ENCODE results near the gene SLC10A7. TPM values are rescaled to one million over a fixed set of nuclear protein-coding genes. Genes with fewer than 3 reads are reported as not detected.

SLC10A7 gene
- total and polyA plus RNA-seq, 10 of the 15 experiments (the other 5 are each of a cell fraction or from before 2014, with no cell fraction given) = 4.6 to 23.7 (median 15.6) TPM

DNA sequence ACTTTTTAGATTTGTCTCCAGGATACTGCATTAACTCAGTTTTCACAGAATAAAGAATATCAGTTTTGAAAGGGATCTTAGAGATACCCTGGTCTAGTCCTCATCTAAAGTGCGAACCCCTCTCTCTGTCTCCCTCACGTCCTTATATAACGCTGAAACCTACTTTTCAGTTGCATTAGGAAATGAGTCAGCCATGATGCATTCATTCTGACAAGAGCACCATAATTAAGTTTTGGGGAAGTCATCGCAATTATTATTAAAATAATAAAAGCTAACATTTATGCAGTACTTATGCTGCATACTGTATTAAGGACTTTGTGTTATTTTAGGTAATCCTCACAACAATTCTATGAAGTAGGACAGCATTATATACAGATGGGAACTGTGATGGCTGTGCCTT is 191.3 kb downstream of the SLC10A7 start:
- FAIRE-seq = no peak
- H3K27me3 ChIP-seq (replicated peaks in 1 of 2; ENCODE audit: control insufficient read depth in 2 of 2, insufficient read depth in 2 of 2, low read length in 1 of 2) = no peaks in the 10 kb centered on the region
- H3K36me3 ChIP-seq (ENCODE audit: control insufficient read depth in 2 of 2, insufficient read depth in 2 of 2, low read length in 1 of 2) = no peaks in the 10 kb centered on the region
- no peaks in the 10 kb centered on the region for H3K9me3 ChIP-seq (replicated peaks; ENCODE audit: control insufficient read depth, insufficient read depth, low read length)
- no peak for DNase-seq (ENCODE audit: low read depth, low spot score)
- H3K9ac ChIP-seq (ENCODE audit: control insufficient read depth, insufficient read depth, low read length) = no peak overlapping the region
- H3K79me2 ChIP-seq (ENCODE audit: control insufficient read depth, insufficient read depth, low read length) = peaks cover 1% of the 10 kb centered on the region
- H2AFZ ChIP-seq (ENCODE audit: control insufficient read depth, low read depth, low read length) = no peak overlapping the region
- intact Hi-C loops (cut with micrococcal nuclease; ENCODE audit: unreplicated experiment) (loop anchor here (5.0 to 10.0 kb wide), 2 partner anchors 233 to 396 kb away; partner anchors contain the start of gene ZNF827), in situ Hi-C loops (cut with MboI) (loop anchor here (10.0 kb wide), 1 partner anchor 764 kb away; no protein-coding TSS in a partner anchor)
- WGBS (ENCODE audit: insufficient coverage, insufficient replicate concordance, low lambda C conversion rate, missing lambda C conversion rate) = 88% methylated on average over 4 of the region's 4 CpGs
- H3K4me2 ChIP-seq (ENCODE audit: control insufficient read depth, insufficient read depth) = no peak overlapping the region
- H3K4me1 ChIP-seq (ENCODE audit: control insufficient read depth, insufficient read depth, low read length) = peaks cover 12% of the 10 kb centered on the region; the same call in 1 of the 2 replicates
- no TSS peak for BruUV-seq (replicated peaks)
- ChIA-PET SMC1A (ENCODE audit: uncharacterized antibody, unreplicated experiment) (interaction anchor here (0.6 to 4.5 kb wide), 10 partner anchors 8 to 425 kb away, joined by 3 to 36 read pairs (median 4); no protein-coding TSS in a partner anchor), POLR2A (interaction anchor here (1.0 to 1.5 kb wide), 3 partner anchors 23 to 55 kb away, joined by 3 to 7 read pairs (median 3); no protein-coding TSS in a partner anchor), RAD21 (ENCODE audit: unreplicated experiment) (interaction anchor here (1.2 kb wide), 1 partner anchor 55 kb away, joined by 4 read pairs; no protein-coding TSS in a partner anchor), CTCF (interaction anchor here (0.8 to 7.4 kb wide), 5 partner anchors 13 to 55 kb away, joined by 3 to 45 read pairs (median 4); no protein-coding TSS in a partner anchor)
- ATAC-seq = no peak
- H3K27ac ChIP-seq (ENCODE audit: control insufficient read depth, insufficient read depth) = no peak overlapping the region
- H3K4me3 ChIP-seq = no peak overlapping the region
- TF ChIP-seq MEF2A (IDR thresholded peaks at IDR 0.05; ENCODE audit: insufficient read depth, low read depth, low read length) (no peak), ZNF217 (IDR thresholded peaks at IDR 0.05) (no peak), ETV6 (conservative IDR thresholded peaks at IDR 0.05 in 1 of 2, IDR thresholded peaks at IDR 0.05 in 1 of 2; ENCODE audit: borderline replicate concordance in 1 of 2, low read depth in 1 of 2) (no peak), POLR2AphosphoS2 (IDR thresholded peaks at IDR 0.05; ENCODE audit: low read depth, low read length) (no peak), SMAD5 (IDR thresholded peaks at IDR 0.05; ENCODE audit: low read depth) (no peak), CHD1 (IDR thresholded peaks at IDR 0.05; ENCODE audit: low read depth, low read length) (no peak), HDAC2 (IDR thresholded peaks at IDR 0.05) (no peak)
- H4K20me1 ChIP-seq (ENCODE audit: control insufficient read depth, insufficient read depth) = no peaks in the 10 kb centered on the region
